Stimulated activated naive B cell treated with anti-CD40 and anti-IgM and Interleukin-4, amounts not matched to agents 10 μg/mL and 1 μg/mL and 100 μg/mL, for 72 hours (primary cell): ENCODE results near the gene STX19.

ENCODE experiments used
- ATAC-seq, 2 donors: fragments of 150-1000 bp; cut with Tn5 transposase; replicated peaks; 2 replicates each; pipeline ENCODE4 v1.10.0; 2021; ENCODE audit warnings: moderate library complexity in 1 of 2
- DNase-seq: peaks from one replicate; pipeline ENCODE4 v3.0.0; 2021
- H3K27ac Mint-ChIP-seq: one replicate; pipeline ENCODE4 v1.8.0; 2022; ENCODE audit warnings: mild to moderate bottlenecking, mixed read lengths
- H3K27me3 Mint-ChIP-seq, 2 donors: one replicate each; pipeline ENCODE4 v1.8.0; 2022; ENCODE audit warnings: mixed read lengths in 2 of 2
- H3K36me3 Mint-ChIP-seq, 2 donors: one replicate each; pipeline ENCODE4 v1.8.0; 2022; ENCODE audit warnings: mixed read lengths in 2 of 2, mild to moderate bottlenecking in 1 of 2
- H3K4me1 Mint-ChIP-seq, 2 donors: one replicate each; pipeline ENCODE4 v1.8.0; 2022; ENCODE audit warnings: mixed read lengths in 2 of 2, mild to moderate bottlenecking in 1 of 2
- H3K4me3 Mint-ChIP-seq, 2 donors: one replicate each; pipeline ENCODE4 v1.8.0; 2022; ENCODE audit warnings: mild to moderate bottlenecking in 2 of 2, mixed read lengths in 2 of 2, moderate library complexity in 1 of 2
- H3K9me3 Mint-ChIP-seq, 2 donors: one replicate each; pipeline ENCODE4 v1.8.0; 2022; ENCODE audit warnings: mixed read lengths in 2 of 2, mild to moderate bottlenecking in 1 of 2

The STX19 gene, protein sequence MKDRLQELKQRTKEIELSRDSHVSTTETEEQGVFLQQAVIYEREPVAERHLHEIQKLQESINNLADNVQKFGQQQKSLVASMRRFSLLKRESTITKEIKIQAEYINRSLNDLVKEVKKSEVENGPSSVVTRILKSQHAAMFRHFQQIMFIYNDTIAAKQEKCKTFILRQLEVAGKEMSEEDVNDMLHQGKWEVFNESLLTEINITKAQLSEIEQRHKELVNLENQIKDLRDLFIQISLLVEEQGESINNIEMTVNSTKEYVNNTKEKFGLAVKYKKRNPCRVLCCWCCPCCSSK

DNA sequence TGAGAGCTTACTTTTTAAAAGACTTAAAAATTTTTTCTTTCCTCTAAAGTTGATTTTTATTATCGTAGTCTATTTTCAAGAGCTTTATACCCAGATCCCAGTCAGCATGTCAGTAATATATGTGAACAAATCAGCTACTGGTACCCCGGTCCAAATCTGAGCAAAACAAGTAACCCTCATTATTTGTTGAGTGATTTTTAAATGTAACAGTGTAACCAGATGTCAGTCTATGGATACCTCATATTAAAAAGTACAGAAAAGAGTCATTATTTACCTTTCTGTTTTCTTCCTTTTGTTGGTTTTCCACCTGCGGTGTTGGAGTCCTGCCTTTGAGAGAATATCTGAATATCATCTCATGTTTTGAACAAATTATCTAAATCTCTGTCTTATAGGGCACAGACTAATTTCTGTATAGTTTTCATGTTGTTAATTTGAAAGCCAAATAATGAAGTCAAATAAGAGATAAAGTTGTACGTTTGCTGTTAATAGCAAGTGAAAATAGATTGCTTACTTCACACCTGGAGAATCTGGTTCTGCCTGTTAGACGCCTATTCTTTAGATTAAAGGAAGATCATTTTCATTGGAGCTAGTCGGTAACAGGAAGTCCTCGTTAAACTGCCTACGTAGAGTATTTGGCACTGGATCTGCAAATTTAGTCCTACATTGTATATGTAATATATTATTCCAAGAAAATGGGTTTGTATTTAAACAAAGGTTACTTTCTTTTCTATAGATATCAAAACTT lies at the start of gene STX19:
Gene STX19 (minus strand): TSS at position 505 of the 745 bp plus-strand sequence. CDS start 13,328 bp downstream, outside the sequence.
- Mint-ChIP-seq H3K4me1 (no peaks in the 10 kb centered on the region), H3K27me3 (no peaks in the 10 kb centered on the region), H3K27ac (no peak within 1 kb of the TSS), H3K9me3 (no peaks in the 10 kb centered on the region), H3K4me3 (no peak within 1 kb of the TSS), H3K36me3 (peaks cover 6 to 13% of the 10 kb centered on the region in 2 donors)
- ATAC-seq (no peak), DNase-seq (no peak)

DNA sequence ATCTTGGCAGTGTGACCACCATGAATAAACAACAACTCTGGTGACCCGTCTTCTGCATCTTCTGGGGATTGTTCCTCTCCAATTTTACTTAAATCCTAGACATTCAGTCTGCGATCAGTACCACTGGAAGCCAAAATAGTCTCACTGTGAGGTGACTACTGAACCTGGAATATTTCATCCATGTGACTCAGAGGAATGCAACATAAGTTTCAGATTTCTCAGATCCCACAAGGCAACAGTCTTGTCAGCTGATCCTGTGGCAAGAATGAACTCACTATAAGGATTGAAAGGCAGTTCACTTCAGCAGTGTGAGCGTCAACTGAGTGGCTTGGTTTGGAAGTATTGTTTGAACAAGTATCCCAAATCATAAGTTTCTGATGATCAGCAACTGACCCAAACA lies 47.7 kb upstream of the STX19 start:
- Mint-ChIP-seq H3K9me3 (peaks cover 0 to 1% of the 10 kb centered on the region in 2 donors), H3K27me3 (no peaks in the 10 kb centered on the region), H3K36me3 (peaks cover 44 to 68% of the 10 kb centered on the region in 2 donors), H3K4me1 (peaks cover 40 to 63% of the 10 kb centered on the region in 2 donors), H3K27ac (no peak overlapping the region), H3K4me3 (no peak overlapping the region)
- ATAC-seq (no peak), DNase-seq (no peak)

DNA sequence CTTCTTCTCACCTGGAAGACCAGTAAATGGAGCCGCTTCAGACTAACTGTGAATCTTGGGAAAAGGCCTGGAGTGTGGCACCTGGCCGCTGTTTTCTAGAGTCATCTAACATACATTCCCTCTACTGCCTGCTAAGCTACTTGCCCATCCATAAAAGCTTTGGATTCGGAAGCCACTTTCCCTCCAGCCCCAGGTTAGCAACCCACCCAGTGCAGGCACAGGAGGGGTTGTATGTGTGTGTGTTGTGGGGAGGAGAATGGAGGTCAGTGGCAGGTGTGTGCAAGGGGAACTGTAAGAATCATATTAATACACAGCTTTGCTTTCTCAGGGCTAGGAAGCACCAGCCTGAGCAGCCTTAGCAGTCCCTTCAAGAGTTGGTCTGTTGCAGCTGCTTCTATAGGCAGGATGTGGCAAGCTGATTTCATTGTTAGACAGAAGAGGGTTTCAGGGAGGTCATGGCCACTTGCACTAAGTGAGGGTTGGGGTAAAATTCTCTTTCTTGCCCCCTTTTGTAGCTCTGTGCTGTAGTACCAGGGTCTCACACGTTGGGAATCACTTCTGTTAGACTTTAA lies 43.4 kb upstream of the STX19 start:
- Mint-ChIP-seq H3K27me3 (no peaks in the 10 kb centered on the region), H3K27ac (no peak overlapping the region), H3K4me1 (peaks cover 22 to 49% of the 10 kb centered on the region in 2 donors), H3K36me3 (peaks cover 40 to 54% of the 10 kb centered on the region in 2 donors), H3K4me3 (no peak overlapping the region), H3K9me3 (peaks cover 0 to 4% of the 10 kb centered on the region in 2 donors)
- DNase-seq = no peak
- ATAC-seq = peak in 1 of 2 donors; percentile 27

DNA sequence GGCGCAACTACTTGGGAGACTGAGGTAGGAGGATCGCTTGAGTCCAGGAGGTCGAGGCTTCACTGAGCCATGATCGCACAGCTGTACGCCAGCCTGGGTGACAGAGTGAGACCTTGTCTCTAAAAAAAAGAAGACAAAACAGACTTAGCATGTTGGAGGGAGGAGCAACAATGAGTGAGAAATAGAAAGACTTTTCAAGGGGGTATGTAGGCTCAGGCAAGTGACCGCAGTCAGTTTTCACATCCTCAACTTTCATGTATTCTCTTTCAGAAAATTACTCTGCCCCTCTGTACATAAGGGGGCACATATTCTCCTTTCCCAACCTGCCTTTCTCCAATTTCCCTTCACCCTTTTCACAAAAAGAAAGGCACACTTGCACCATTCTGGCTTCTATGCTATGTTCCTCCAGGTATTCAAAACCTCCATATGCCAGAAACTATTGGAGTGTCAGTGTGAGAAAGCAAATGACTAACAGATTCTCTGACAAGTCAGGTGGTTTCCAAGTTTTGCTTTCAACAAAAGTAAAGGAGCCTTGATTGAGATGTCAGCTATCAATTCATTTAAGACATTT lies 42.0 kb upstream of the STX19 start:
- ATAC-seq = peak; percentile 41 to 44
- peak overlapping the region; percentile 73 for H3K27ac Mint-ChIP-seq
- H3K27me3 Mint-ChIP-seq = no peaks in the 10 kb centered on the region
- H3K36me3 Mint-ChIP-seq = peaks cover 40 to 49% of the 10 kb centered on the region in 2 donors
- DNase-seq = no peak
- H3K4me3 Mint-ChIP-seq = no peak overlapping the region
- peaks cover 28 to 60% of the 10 kb centered on the region in 2 donors for H3K4me1 Mint-ChIP-seq
- H3K9me3 Mint-ChIP-seq = peaks cover 0 to 5% of the 10 kb centered on the region in 2 donors

DNA sequence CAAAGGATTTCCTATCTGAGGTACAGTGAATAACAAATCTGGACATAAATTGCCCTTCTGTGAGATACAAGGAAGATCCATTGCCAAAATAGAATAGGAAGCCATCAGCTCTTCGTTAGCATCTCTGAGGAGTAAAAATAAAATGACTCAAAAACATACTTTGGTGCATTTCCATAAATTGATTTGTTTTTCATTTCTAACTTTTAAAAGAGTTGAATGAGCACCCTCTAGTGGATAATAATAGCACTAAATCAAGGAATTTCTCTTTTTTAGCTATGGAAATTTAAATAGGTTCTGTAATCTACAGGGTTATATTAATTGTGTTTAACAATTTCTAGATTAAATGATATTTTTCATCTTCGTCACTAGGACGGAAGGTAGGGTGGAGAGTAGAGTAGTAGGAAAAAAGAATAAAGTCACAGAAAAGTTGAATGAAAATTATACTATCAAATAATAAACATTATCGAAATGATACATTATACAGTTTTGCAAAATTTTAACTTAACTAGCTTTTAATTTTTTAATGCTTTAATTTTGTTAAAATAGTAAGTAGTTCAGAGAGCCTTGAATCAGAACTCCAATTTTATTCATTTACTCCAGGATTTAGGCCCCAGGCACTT lies 40.9 kb upstream of the STX19 start:
- ATAC-seq (no peak), DNase-seq (no peak)
- Mint-ChIP-seq H3K9me3 (peaks cover 0 to 5% of the 10 kb centered on the region in 2 donors), H3K4me3 (no peak overlapping the region), H3K27ac (no peak overlapping the region), H3K27me3 (no peaks in the 10 kb centered on the region), H3K36me3 (peaks cover 42 to 53% of the 10 kb centered on the region in 2 donors), H3K4me1 (peaks cover 28 to 60% of the 10 kb centered on the region in 2 donors)

DNA sequence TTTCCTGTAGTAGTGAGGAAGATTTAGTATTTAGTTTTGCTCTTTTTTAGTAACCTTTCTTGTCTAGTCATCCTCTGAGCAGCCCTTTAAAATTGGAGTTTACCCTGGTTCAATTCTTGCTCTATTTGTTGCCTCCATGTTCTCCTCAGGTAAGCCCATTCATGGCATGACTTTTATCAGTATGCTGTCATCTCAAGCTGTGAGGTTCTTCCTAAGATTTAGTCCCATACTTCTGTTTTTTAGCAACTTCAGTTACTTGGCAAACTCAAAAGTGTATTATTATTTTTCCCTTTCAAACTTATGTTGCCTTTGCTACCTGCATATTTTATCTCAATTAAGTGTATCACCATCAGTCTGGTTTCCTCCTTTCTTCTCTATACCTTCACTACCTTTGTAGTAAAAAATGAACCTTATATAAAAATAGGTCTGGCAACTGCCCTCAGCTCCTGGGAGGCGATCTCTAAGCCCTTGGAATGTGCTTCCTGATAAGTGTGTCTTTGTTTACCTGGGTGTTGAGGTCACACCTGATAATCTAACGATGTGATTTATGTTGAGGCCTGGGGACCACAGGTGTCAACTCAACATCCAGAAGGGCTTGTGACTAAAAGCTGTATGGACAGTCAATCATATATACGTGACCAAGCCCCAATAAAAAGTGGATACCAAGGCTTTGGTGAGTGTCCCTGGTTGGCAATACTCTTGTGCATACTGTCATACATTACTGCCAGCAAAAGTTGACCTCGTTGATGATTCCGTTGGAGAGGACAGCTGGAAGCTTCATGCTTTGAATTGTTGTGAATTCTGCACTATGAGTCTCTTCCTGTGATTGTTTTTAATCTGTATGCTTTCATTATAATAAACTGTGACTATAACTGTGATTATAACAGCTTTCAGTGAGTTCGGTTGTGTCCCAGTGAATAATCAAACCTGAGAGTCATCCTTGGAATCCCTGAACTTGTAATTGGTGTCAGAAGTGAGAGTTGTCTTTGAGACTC lies 38.4 kb upstream of the STX19 start:
- Mint-ChIP-seq H3K4me3 (no peak overlapping the region), H3K27ac (no peak overlapping the region)
- no peak for ATAC-seq

DNA sequence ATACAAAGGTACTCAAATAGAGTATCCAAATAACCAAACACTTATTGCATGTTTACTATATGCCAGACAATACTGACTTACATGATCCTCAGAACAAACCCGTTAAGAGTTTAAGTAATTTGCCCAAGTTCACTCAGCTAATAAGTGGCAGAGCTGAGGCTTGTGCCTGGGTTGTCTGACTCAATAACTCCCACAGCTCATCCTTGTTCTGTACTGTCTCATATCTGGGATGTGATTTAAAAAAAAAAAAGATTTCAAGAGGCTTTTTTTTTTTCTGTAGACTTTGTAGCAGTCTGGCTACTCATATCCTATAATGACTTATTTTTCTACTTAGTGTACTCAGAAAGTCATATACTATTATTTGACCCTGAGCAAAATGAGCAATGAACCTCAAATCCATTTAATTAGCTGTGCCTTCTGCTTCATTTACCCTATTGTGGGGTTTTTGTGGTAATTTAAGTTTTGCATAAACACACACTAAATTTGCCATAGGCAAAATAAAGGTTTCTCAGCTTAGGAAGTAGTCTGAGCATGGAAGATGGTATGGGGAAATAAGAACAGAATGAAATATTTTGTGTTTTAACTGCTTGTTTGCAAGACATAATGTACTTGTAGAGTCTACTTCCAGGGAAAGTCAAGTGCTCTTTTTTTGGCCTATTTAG lies 37.6 kb upstream of the STX19 start:
- no peak for ATAC-seq
- H3K4me1 Mint-ChIP-seq = peaks cover 27 to 59% of the 10 kb centered on the region in 2 donors
- no peak for DNase-seq
- H3K9me3 Mint-ChIP-seq = peaks cover 0 to 4% of the 10 kb centered on the region in 2 donors
- no peak overlapping the region for H3K4me3 Mint-ChIP-seq
- H3K27me3 Mint-ChIP-seq = no peaks in the 10 kb centered on the region
- peaks cover 23 to 29% of the 10 kb centered on the region in 2 donors for H3K36me3 Mint-ChIP-seq
- H3K27ac Mint-ChIP-seq = no peak overlapping the region

More for the DNA sequence above, 38.4 kb upstream of the STX19 start:
- no peak for DNase-seq
- H3K9me3 Mint-ChIP-seq = peaks cover 0 to 4% of the 10 kb centered on the region in 2 donors
- no peaks in the 10 kb centered on the region for H3K27me3 Mint-ChIP-seq
- peaks cover 24 to 31% of the 10 kb centered on the region in 2 donors for H3K36me3 Mint-ChIP-seq
- H3K4me1 Mint-ChIP-seq = peaks cover 27 to 63% of the 10 kb centered on the region in 2 donors

DNA sequence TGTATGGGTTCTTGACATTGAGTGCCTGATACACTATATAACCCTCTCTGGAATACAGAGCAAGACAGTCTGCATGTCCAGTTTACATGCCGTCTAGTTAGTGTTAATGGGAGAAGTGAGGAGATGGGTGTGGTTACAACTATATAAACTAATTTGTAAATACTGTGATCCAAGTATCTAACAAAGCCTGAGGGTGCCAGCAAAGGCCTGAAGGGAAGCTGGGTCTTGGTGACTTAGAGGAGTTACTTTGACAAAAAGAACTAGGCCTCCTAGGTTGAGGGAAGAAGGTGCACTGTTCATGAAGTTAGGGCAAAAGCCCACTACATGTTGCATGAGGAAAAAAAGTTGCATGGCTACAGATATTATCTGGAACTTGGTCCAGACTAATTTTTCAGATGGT lies 36.7 kb upstream of the STX19 start:
- Mint-ChIP-seq H3K27me3 (no peaks in the 10 kb centered on the region), H3K4me1 (peaks cover 24 to 54% of the 10 kb centered on the region in 2 donors), H3K27ac (no peak overlapping the region), H3K36me3 (peaks cover 23 to 29% of the 10 kb centered on the region in 2 donors), H3K4me3 (no peak overlapping the region), H3K9me3 (peaks cover 0 to 4% of the 10 kb centered on the region in 2 donors)
- DNase-seq (no peak), ATAC-seq (no peak)

DNA sequence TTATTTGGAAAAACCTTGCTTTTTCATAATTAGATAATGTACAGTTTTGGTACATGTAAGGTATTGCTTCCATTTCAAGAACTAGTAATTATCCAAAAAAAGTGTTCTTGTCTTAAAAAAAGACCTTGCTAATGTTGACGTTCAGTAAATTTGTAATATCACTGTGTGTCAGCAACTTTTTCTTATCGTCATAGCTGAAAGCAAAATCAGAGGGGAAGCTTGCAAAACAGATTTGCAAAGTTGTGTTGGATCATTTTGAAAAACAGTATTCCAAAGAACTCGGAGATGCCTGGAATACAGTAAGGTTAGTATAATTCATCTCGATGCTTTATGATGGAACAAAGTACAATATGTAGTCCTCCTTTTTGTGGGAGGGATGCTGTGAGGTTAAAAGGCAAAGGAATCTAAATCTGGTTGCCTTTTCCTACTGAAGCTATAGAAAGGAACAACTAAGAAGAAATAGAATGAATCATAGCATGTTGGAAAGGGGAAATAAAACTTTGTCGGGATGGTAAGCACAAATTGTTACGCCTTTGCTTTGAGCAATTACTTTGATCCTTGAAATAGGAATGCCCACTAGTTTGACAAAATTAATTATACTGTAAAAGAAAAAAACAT lies 36.0 kb upstream of the STX19 start:
- H3K4me3 Mint-ChIP-seq = peak overlapping the region; percentile 98
- peaks cover 22 to 53% of the 10 kb centered on the region in 2 donors for H3K4me1 Mint-ChIP-seq
- DNase-seq (no peak), ATAC-seq (no peak)
- H3K36me3 Mint-ChIP-seq = peaks cover 24 to 31% of the 10 kb centered on the region in 2 donors
- peaks cover 0 to 4% of the 10 kb centered on the region in 2 donors for H3K9me3 Mint-ChIP-seq
- no peaks in the 10 kb centered on the region for H3K27me3 Mint-ChIP-seq
- H3K27ac Mint-ChIP-seq = peak overlapping the region; percentile 100

DNA sequence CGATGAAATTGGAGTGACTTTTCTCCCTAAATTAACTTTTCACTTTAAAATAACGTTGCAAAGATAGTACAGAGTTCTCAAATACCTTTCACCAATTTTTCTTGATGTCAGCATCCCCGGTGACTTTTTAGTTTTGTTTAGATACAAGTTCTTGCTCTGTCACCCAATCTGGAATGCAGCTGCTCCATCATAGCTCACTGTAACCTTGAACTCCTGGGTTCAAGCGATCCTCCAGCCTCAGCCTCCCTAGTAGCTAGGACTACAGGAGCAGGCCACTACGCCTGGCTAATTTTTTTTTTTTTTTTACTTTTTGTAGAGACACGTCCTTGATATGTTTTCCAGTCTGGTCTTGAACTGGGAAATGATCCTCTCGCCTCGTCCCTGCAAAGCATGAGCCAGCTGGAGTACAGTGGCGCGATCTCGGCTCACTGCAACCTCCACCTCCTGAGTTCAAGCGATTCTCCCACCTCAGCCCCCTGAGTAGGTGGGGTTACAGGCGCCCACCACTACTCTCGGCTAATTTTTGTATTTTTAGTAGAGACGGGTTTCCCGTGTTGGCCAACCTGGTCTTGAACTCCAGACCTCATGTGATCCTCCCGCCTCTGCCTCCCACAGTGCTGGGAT lies 35.2 kb upstream of the STX19 start:
- H3K4me3 Mint-ChIP-seq = peak overlapping the region; percentile 98
- H3K36me3 Mint-ChIP-seq = peaks cover 26 to 34% of the 10 kb centered on the region in 2 donors
- peaks cover 19 to 48% of the 10 kb centered on the region in 2 donors for H3K4me1 Mint-ChIP-seq

DNA sequence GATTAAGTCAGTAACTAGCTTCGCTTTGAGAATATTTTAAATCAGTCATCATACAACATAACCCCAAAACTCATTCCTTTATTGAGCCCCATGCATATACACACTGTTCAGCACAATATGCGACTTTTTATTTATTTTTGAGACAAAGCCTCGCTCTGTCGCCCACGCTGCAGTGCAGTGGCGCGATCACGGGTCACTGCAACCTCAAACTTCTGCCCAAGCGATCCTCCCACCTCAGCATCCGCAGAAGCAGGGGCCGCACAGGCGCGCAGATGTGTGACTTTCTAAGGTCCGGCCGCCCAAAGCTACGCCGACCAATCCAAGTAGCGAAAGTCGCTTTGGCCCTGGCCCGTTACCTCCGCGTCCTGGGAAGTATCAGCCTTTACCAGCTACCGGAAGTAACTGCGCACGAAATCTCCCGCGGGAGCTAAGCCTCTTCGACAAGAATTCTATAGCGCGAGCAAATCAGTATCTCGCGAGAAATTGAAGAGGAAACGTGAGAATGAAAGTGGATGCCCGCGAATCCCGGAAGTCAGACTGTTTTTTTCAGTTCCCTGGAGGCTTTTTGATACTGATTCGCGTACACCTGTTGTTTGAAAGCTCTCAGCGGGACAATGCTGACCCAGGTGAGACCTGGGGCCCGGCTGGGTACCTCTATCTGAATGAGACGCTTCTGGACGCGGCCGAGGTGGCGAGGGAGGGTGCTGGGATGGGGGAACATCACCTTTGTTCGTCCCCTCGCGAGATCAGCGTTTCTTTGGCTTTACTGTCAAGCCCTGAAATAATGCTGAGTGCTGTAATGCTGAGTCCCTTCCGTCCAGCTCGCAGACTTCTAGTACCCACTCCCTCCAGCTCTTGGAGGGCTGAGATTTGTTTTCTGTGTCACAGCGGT lies 34.4 kb upstream of the STX19 start, which contains the start of the genes DHFR2 and NSUN3:
Gene DHFR2 (minus strand): TSS at position 404 of the 892 bp plus-strand sequence. CDS start 1,405 bp downstream, outside the sequence.
Gene NSUN3 (plus strand): TSS at position 549 of the 892 bp plus-strand sequence. CDS start 66 bp downstream, at position 615.
- H3K36me3 Mint-ChIP-seq = peaks cover 24 to 34% of the 10 kb centered on the region in 2 donors
- peaks cover 20 to 46% of the 10 kb centered on the region in 2 donors for H3K4me1 Mint-ChIP-seq
- peaks cover 0 to 4% of the 10 kb centered on the region in 2 donors for H3K9me3 Mint-ChIP-seq

More for the DNA sequence above, 35.2 kb upstream of the STX19 start:
- Mint-ChIP-seq H3K9me3 (peaks cover 0 to 4% of the 10 kb centered on the region in 2 donors), H3K27me3 (no peaks in the 10 kb centered on the region), H3K27ac (peak overlapping the region; percentile 100)
- DNase-seq (no peak), ATAC-seq (no peak)

More for the DNA sequence above, 34.4 kb upstream of the STX19 start, which contains the start of the genes DHFR2 and NSUN3:
- DNase-seq (peak; percentile 93), ATAC-seq (peak; percentile 91 to 92)
- Mint-ChIP-seq H3K4me3 (peak within 1 kb of the TSS; percentile 98), H3K27ac (peak within 1 kb of the TSS; percentile 100), H3K27me3 (no peaks in the 10 kb centered on the region)
